ENCODE data around the gene TRAT1.

DNA sequence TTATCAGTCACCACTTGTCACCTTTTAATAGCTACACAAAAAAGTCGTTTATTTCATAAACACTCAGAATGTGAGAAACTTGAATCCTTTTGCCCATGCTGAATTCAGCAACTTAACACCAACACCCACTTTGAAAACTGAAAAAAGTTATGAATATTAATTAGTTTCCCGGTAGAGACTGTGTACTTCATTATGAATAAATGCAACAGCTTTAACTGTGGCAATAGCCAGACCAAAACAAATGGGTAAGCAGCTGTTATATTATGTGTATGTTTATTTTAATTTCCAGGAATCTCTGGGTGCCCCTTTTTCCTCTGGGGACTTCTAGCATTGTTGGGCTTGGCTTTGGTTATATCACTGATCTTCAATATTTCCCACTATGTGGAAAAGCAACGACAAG is 7.8 kb downstream of the TRAT1 start:
- TF ChIP-seq CTCF (conservative IDR thresholded peaks at IDR 0.05; ENCODE audit: low read length) = no peak
- TF ChIP-seq EZH2phosphoT487 (IDR thresholded peaks at IDR 0.05; ENCODE audit: borderline replicate concordance, low read depth, low read length) = no peak

Data from OCI-LY7 (cell line).